NCI-H1092 (cell line): ENCODE data around the gene VMAC.

Experiments
- DNase-seq: peaks from one replicate; lab custom pipeline; 2025; lab: John Stamatoyannopoulos, UW

Gene VMAC

GRCh38 chr19:5905114-5905778 lies 574 bp downstream of the VMAC start:
- DNase-seq: no peak

DNA sequence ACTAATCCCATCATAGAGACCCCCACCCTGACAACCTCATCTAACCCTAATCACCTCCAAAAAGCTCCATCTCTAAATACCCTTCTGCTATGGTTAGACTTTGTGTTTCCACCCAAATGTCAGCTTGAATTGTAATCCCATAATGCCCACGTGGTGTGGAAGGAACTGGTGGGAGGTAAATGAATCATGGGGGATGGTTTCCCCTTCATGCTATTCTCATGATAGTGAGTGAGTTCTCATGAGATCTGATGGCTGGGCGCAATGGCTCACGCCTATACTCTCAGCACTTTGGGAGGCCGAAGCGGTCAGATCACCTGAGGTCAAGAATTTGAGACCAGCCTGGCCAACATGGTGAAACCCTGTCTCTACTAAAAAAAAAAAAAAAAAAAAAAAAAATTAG lies 2.6 kb downstream of the VMAC start:
- DNase-seq: no peak

DNA sequence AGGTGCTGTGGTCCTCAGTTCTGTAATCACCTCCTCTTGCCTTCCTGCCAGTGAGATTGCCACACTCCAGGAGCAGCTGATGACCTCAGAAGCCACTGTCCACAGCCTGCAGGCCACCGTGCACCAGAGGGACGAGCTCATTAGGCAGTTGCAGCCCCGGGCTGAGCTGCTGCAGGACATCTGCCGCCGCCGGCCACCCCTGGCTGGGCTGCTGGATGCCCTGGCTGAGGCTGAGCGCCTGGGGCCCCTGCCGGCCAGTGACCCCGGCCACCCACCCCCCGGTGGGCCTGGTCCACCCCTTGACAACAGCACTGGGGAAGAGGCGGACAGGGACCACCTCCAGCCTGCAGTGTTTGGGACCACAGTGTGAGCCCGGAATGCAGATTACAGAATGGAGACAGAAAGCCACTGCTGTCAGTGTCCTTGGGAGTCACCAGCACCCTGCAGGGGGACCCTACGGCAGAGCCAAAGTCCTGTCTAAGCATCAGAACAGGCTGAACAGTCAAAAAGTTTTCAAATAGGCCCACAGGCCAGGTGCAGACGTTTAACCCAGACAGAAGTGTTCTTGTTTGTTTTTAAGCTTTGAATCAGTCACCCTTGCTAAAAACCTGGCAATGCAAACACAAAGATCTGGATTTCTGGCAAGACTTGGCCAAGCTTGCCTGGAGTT lies 4.2 kb downstream of the VMAC start:
- DNase-seq: no peak

GRCh38 chr19:5910638-5910907 lies 5.9 kb downstream of the VMAC start:
- DNase-seq: no peak

DNA sequence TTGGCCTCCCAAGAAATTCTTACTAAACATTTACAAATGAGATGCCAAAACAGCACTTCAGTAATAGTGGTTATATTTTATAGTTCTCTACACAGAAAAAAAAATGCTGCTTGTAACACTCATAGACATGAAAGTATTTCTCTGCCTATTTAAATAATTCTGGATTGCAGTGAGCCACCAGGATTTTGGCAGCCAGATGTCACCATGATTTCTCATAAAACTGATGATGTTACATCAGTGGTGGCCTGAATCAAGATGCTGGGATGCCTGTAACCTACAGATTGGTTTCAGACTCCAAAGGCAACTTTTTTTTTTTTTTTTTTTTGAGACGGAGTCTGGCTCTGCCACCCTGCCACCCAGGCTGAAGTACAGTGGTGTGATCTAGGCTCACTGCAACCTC lies 6.7 kb downstream of the VMAC start:
- DNase-seq: no peak

DNA sequence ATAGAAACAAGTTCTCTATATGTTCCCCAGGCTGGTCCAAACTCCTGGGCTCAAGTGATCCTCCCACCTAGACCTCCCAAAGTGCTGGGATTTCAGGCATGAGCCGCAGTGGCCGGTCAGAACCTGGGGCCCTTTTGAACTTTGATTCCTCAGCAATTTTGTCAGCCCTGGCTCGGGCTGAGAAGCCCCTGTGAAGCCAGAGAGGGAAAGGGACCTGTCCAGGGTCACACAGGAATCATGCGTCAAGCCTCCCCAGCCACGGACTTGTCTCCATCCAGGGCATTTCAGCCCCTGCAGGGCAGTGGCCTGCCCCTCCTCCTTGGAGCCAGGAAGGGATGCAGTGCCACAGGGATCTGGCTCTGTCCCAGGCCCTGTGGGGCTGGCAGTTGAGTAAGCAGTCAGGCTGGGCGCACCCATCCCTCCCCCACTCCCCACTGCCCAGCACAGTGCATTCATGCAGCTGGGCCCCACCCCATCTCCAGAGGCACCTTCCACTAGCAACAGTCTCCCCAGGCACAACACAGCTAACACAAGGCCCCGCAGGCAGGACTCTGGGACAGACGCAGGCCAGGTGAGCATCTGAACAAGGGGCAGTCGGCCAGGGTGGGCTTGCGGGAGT lies 9.2 kb downstream of the VMAC start, which contains the start of gene CAPS:
Gene CAPS (plus strand): TSS at position 516 of the 619 bp plus-strand sequence. CDS start 153 bp downstream, outside the sequence.
- DNase-seq: no peak

DNA sequence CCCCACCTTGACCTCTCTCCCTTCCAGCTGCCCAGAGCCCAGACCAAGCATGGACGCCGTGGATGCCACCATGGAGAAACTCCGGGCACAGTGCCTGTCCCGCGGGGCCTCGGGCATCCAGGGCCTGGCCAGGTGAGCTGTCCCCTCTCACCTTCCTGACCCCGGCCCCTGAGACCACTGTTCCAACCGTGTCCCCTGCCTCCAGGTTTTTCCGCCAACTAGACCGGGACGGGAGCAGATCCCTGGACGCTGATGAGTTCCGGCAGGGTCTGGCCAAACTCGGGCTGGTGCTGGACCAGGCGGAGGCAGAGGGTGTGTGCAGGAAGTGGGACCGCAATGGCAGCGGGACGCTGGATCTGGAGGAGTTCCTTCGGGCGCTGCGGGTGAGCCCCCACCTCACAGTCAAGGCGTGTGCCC lies 9.7 kb downstream of the VMAC start:
- no peak for DNase-seq

- no peak for DNase-seq
Measured at GRCh38 chr19:5914946-5915781, 10.5 kb downstream of the VMAC start.

DNA sequence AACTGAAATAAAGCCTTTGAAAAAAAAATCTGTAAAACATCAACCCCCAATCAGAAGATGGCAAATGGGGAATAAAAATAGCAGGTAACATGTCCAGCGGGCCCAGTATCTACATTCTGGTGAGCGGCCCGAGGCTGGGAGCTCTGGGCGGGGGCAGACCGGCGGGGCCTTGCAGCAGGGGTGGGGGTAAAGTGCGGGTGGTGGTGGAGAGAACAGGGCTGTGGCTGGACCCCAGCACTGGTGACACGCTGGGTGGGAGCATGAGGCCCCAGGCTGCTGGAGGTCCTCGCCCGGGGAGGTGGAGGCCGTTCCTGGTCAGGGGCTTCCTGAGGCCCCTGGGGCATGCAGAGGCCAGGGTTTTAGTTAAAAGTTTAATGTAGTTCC lies 11.1 kb downstream of the VMAC start:
- no peak for DNase-seq

DNA sequence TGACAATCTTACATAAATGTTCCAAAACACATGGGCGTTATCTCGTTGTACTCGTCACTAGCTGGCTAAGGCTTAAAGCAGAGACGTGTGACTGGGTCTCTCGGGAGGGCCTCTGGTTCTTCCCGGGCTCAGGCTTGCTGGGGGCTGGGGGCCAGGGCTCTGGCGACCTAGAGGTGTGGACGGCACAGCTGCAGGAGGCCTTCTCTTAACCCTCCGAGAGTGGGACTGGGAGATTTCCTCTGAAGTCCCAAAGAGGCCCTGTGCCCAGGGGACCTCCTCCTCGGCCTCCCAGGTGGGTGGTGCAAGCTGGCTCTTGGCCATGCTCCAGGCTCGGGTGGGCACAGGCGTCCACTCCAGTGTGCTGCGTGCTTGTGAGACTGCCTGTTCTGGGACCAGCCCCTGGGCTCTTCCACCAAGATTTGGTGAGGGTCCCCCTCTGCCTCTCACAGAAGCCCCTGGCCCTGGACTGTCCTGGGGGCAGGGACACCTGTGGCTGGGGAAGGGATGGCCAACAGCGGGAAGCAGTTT lies 11.6 kb downstream of the VMAC start:
- DNase-seq: no peak

GRCh38 chr19:5917431-5918107 lies 12.9 kb downstream of the VMAC start:
- no peak for DNase-seq

DNA sequence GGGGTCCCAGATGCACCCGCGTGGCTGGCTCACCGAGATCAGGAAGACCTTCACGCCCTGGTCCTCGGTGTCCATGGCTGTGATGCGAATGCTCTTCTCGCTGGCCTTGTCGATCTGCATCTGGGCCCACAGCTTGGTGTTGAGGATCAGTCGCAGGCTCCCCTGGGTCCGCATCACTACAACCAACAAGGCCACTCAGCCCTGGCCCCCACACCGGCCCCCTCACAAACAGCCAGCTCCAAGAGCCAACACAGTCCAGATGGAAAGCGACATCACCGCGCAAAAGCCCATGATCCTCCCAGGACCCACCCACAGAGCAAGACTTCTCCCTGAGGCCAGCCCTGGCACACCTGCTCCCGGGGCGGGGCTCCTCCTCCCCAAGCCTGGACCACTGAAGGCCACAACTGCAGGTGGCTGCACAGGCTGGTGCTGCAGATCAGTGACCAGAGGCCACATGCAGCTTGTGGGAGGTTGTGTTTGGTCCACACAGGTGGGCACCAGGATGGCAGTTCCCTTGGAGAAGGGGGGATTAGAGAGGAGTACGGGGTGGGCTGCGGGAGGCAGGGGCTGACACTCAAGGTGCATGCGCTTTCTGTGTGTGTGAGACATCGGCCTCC lies 13.9 kb downstream of the VMAC start:
- no peak for DNase-seq

GRCh38 chr19:5921516-5922160 lies 17.0 kb downstream of the VMAC start:
- DNase-seq: no peak

GRCh38 chr19:5922161-5922545 lies 17.5 kb downstream of the VMAC start:
- no peak for DNase-seq

GRCh38 chr19:5923356-5923755 lies 18.7 kb downstream of the VMAC start:
- no peak for DNase-seq

- DNase-seq: no peak
Measured at GRCh38 chr19:5925830-5926427, 21.3 kb downstream of the VMAC start.

DNA sequence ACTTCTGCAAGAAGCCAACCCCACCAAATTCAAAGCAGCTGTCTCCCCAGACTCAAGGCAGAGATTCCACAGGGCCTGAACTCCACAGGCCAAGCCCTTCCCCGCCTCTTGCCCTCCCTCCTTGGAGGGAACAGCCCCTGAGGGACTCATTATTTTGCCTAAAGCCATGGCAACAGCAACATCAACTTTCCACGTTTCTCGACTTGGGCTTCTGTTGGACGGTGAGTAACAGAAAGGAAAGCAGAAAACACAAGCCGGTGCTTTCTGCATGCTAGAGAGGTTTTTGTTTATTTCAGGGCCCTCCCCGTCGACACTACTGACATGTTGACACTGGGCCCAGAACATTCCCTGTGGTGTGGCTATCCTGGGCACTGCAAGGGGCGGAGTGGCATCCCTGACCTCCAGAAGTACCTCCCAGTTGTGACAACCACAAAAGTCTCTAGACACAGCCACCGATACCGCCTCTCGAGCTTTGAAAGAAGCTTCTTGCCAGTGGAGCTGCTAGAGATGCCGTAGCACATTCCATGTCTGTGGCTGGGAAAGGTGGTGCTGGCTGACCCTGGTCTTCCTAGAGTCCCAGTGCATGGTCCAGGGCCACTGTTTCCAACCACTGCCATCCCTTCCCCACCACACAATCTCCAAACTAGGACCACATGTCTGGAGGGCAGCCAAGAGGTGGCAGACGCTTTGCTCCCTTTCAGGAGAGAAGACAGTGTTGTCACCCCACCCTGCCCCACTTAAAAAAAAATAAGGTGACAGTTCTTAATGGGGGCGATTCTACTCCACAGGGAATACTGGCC lies 22.2 kb downstream of the VMAC start:
- DNase-seq: no peak

DNA sequence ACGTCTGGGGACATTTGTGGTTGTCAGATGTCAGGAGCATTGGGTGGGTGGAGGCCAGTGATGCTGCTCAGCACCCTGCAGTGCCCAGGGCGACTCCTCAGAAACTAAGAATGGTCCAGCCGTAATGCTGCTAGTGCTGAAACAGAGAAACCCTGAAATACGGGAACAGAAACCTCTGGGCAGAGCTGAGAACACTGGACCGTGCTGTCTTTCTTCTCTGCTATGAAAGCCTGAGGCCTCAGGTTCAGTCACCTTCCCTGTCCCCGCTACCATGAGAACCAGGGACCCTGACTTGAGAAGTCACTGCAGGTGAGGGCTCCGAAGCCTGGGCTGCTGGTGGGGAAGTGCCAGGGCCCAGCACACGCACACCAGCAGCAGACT lies 22.8 kb downstream of the VMAC start:
- no peak for DNase-seq

- no peak for DNase-seq
Measured at GRCh38 chr19:5929179-5929578, 24.5 kb downstream of the VMAC start.

DNA sequence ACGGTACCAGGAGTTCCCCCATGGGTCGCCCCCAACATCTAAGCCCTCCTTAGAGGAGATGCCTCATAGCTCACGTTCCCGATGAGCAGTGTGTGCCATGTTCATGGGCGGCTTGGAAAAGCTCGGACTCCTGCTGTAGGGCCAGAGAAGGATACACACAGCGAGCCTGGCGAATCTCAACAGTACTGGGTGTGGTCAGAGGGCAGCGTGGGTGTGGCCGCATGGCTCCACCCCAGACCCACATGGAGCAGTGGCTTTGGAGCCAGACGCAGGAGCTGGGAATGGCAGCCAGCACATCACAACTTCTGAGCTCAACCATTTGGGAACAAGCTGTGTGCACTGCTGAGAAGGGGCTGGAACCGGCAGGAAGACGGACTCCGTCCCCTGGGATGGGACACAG lies 25.0 kb downstream of the VMAC start:
- DNase-seq: no peak
